Measurements from ENCODE around the gene ATG2A.

GRCh38 chr11:64846998-64847666, 69.9 kb downstream of the ATG2A start:
- TF ChIP-seq FOXP1 (CRISPR knock-in tag; IDR thresholded peaks at IDR 0.05) (no peak), RBM39 (optimal IDR thresholded peaks at IDR 0.05; ENCODE audit: low read depth, low read length) (no peak), ZBTB43 (CRISPR knock-in tag; IDR thresholded peaks at IDR 0.05) (no peak), CTCF (IDR thresholded peaks at IDR 0.05 in 2 of 3, conservative IDR thresholded peaks at IDR 0.05 in 1 of 3; ENCODE audit: insufficient read depth in 2 of 3, low read depth in 1 of 3, low read length in 3 of 3) (peak; percentile 94 to 99 (median 98)), MTF1 (CRISPR knock-in tag; IDR thresholded peaks at IDR 0.05; ENCODE audit: borderline replicate concordance) (no peak), PHTF2 (CRISPR knock-in tag; IDR thresholded peaks at IDR 0.05) (no peak), FOXO4 (CRISPR knock-in tag; IDR thresholded peaks at IDR 0.05) (no peak), ZKSCAN8 (CRISPR knock-in tag; IDR thresholded peaks at IDR 0.05) (no peak)

Data from K562 (cell line).